ENCODE results near the gene CXCR5. TPM values are rescaled to one million over a fixed set of nuclear protein-coding genes. Genes with fewer than 3 reads are reported as not detected.

CXCR5 gene
- total RNA-seq, 1 donor from 2014 or later, result not detected

DNA sequence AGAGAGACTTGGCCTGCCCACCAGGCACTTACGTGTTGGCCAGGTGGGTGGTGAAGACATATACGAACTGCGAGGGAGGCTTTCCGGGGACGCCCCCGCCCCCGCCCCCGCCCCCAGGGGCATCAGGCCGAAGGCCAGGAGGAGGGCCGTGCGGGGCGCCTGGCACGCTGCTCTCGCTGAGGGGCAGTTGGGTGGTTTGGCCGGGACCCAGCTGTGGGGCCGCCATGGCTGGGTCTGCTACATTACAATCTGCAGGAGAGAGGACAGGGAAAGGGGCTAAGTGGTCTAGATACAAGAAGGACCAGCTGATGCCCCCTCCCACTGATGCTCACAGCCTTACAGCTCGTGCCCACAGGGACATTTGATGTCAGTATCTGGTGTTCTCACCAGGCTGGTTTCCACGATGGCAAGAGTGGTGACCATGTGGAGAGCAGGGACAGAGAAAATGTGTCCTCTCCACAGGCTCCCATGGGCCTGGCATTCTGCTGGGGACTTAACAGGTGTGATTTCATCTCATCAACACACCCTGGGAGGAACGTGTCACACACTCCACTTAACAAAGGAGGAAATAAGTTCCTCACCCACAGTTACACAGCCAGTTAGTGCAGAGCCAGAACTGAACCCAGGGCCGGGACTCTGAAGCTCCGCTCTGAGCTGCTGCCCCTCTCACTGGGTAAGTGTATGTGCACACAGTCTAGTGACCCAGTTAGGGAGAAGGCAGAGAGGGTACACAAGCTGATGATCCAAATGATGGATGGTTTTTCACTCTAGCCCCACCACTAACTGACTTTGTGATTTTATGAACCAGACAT, 19.7 kb downstream of the CXCR5 start:
- H3K9me3 ChIP-seq (ENCODE audit: control insufficient read depth in 3 of 3, low read length in 3 of 3), result no peaks in the 10 kb centered on the region
- H3K36me3 ChIP-seq (ENCODE audit: control insufficient read depth in 3 of 3, insufficient read depth in 3 of 3, low read length in 3 of 3), result peaks cover 58 to 63% (median 61%) of the 10 kb centered on the region in 3 donors
- H3K27ac ChIP-seq (ENCODE audit: low read depth, low read length), result no peak overlapping the region
- H3K9ac ChIP-seq (ENCODE audit: low read depth in 1 of 3, low read length in 3 of 3), result no peak overlapping the region
- H3K4me3 ChIP-seq (ENCODE audit: low read length in 3 of 3), result no peak overlapping the region
- no peaks in the 10 kb centered on the region for H3K27me3 ChIP-seq (ENCODE audit: control insufficient read depth in 3 of 3, insufficient read depth in 3 of 3, low read length in 3 of 3)
- H3K4me1 ChIP-seq (ENCODE audit: control insufficient read depth in 3 of 3, insufficient read depth in 3 of 3, low read length in 3 of 3), result peaks cover 15 to 28% (median 20%) of the 10 kb centered on the region in 3 donors

- Histone ChIP-seq H3K36me3 (ENCODE audit: control insufficient read depth in 3 of 3, insufficient read depth in 3 of 3, low read length in 3 of 3) (peaks cover 28 to 32% (median 29%) of the 10 kb centered on the region in 3 donors), H3K9me3 (ENCODE audit: control insufficient read depth in 3 of 3, low read length in 3 of 3) (no peaks in the 10 kb centered on the region), H3K27me3 (ENCODE audit: control insufficient read depth in 3 of 3, insufficient read depth in 3 of 3, low read length in 3 of 3) (no peaks in the 10 kb centered on the region), H3K27ac (ENCODE audit: low read depth, low read length) (peak overlapping the region; percentile 48), H3K4me1 (ENCODE audit: control insufficient read depth in 3 of 3, insufficient read depth in 3 of 3, low read length in 3 of 3) (peaks cover 47 to 55% (median 54%) of the 10 kb centered on the region in 3 donors), H3K4me3 (ENCODE audit: low read length in 3 of 3) (peak overlapping the region in 1 of 3 donors; percentile 29), H3K9ac (ENCODE audit: low read depth in 1 of 3, low read length in 3 of 3) (peak overlapping the region in 2 of 3 donors; percentile 11 to 81)
Observed at GRCh38 chr11:118907051-118908042, 23.7 kb downstream of the CXCR5 start.

DNA sequence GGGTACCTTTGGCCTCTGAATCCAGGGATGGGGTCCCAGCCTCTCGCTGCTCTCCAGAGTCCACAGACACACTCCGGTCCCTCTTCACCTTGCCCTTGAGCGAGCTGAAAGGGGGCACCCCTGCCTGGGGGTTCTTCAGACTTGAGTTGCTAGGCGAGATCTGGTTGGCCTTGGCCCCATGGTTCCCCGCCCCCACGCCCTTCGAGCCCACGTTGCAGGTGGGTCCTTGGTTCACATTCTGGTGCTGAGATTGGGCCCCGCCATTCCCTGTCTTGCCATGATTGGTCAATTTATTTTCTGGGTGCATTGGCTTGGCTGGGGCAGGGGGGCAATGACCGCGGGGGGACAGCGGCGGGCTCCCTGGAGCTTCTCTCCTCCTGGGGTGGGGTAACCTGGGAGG, 24.6 kb downstream of the CXCR5 start:
- H3K27me3 ChIP-seq (ENCODE audit: control insufficient read depth in 3 of 3, insufficient read depth in 3 of 3, low read length in 3 of 3), result no peaks in the 10 kb centered on the region
- peaks cover 57 to 64% (median 63%) of the 10 kb centered on the region in 3 donors for H3K4me1 ChIP-seq (ENCODE audit: control insufficient read depth in 3 of 3, insufficient read depth in 3 of 3, low read length in 3 of 3)
- H3K36me3 ChIP-seq (ENCODE audit: control insufficient read depth in 3 of 3, insufficient read depth in 3 of 3, low read length in 3 of 3), result peaks cover 24 to 31% (median 26%) of the 10 kb centered on the region in 3 donors
- peak overlapping the region; percentile 99 for H3K27ac ChIP-seq (ENCODE audit: low read depth, low read length)
- H3K9ac ChIP-seq (ENCODE audit: low read depth in 1 of 3, low read length in 3 of 3), result peak overlapping the region in 2 of 3 donors; percentile 65 to 81
- H3K9me3 ChIP-seq (ENCODE audit: control insufficient read depth in 3 of 3, low read length in 3 of 3), result no peaks in the 10 kb centered on the region
- peak overlapping the region in 2 of 3 donors; percentile 4 to 45 for H3K4me3 ChIP-seq (ENCODE audit: low read length in 3 of 3)

DNA sequence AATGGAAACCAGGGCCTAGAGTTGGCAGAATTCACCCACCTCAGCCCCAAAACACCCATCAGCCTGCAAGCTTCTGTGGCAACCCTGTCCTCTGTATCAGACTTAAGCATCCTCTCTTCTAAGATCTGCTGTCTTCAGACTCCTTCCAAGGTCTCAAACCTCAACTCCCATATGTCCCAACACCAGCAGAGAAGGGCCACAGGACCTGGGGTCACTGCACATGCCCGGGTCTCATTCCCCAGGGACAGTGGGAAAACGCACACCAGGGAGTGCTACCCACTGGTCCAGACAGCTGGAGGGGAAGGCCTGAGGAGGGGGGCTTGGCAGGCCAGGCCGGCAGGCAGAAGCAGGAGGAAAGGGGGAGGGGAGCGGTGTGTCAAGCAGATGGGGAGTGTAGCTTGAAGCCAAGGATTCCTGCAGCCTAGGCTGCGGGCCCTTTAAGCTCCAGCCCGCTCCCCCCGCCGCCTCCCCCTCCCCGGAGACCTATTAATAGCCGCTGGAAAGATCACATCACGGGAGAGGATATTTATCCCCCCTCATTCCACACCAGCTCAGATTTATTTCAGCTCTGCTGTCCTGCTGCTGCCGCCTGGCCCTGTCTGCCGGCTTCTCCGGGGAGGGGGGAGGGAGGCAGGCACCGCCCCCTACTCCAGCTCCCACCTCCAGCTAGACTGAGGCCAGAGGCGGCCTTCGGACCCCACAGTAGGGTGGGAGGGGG, 25.4 kb downstream of the CXCR5 start:
- Histone ChIP-seq H3K27ac (ENCODE audit: low read depth, low read length) (peak overlapping the region; percentile 99), H3K4me3 (ENCODE audit: low read length in 3 of 3) (peak overlapping the region; percentile 60 to 73 (median 72)), H3K27me3 (ENCODE audit: control insufficient read depth in 3 of 3, insufficient read depth in 3 of 3, low read length in 3 of 3) (no peaks in the 10 kb centered on the region), H3K4me1 (ENCODE audit: control insufficient read depth in 3 of 3, insufficient read depth in 3 of 3, low read length in 3 of 3) (peaks cover 63 to 71% (median 70%) of the 10 kb centered on the region in 3 donors), H3K9ac (ENCODE audit: low read depth in 1 of 3, low read length in 3 of 3) (peak overlapping the region; percentile 87 to 92 (median 88)), H3K9me3 (ENCODE audit: control insufficient read depth in 3 of 3, low read length in 3 of 3) (no peaks in the 10 kb centered on the region), H3K36me3 (ENCODE audit: control insufficient read depth in 3 of 3, insufficient read depth in 3 of 3, low read length in 3 of 3) (peaks cover 19 to 24% (median 20%) of the 10 kb centered on the region in 3 donors)

DNA sequence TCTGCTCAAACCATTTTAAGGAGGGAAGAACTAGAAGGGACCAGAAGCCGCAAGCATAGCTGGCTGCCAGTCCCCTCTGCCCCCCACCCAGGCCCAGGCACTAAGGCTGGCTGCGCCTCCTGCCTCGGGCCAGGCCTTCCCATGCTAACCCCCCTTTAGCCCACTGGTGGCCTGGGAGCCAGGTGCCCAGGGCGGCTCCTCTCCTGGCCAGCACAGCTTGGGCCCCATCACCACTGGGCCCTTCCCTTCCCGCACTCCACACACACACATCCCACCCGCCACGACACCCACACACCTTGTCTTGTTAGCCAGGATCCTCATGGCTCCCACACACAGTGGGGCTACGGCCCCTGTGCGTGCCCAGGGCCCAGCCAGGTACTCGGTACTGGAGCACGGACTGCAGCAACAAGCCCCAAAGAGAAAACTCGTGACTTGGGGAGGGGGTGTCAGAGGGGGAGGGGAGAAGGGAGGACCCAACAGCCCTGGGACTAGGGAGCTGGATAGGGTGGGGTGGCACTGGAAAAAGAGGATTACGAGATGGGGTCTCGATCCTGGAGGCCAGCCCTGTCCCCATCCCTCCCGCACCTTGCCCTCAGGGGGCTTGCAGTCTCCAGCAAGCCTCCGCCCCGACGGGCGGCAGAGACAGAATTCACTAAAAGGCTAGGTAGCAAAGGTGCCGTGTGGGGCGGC, 26.1 kb downstream of the CXCR5 start:
- Histone ChIP-seq H3K9me3 (ENCODE audit: control insufficient read depth in 3 of 3, low read length in 3 of 3) (no peaks in the 10 kb centered on the region), H3K36me3 (ENCODE audit: control insufficient read depth in 3 of 3, insufficient read depth in 3 of 3, low read length in 3 of 3) (peaks cover 14 to 21% (median 16%) of the 10 kb centered on the region in 3 donors), H3K27me3 (ENCODE audit: control insufficient read depth in 3 of 3, insufficient read depth in 3 of 3, low read length in 3 of 3) (no peaks in the 10 kb centered on the region), H3K4me3 (ENCODE audit: low read length in 3 of 3) (peak overlapping the region; percentile 60 to 73 (median 70)), H3K4me1 (ENCODE audit: control insufficient read depth in 3 of 3, insufficient read depth in 3 of 3, low read length in 3 of 3) (peaks cover 70 to 78% (median 77%) of the 10 kb centered on the region in 3 donors), H3K9ac (ENCODE audit: low read depth in 1 of 3, low read length in 3 of 3) (peak overlapping the region; percentile 87 to 92 (median 88)), H3K27ac (ENCODE audit: low read depth, low read length) (peak overlapping the region; percentile 99)

GRCh38 chr11:118910309-118911112, 26.8 kb downstream of the CXCR5 start:
- no peaks in the 10 kb centered on the region for H3K27me3 ChIP-seq (ENCODE audit: control insufficient read depth in 3 of 3, insufficient read depth in 3 of 3, low read length in 3 of 3)
- peaks cover 12 to 17% (median 14%) of the 10 kb centered on the region in 3 donors for H3K36me3 ChIP-seq (ENCODE audit: control insufficient read depth in 3 of 3, insufficient read depth in 3 of 3, low read length in 3 of 3)
- no peaks in the 10 kb centered on the region for H3K9me3 ChIP-seq (ENCODE audit: control insufficient read depth in 3 of 3, low read length in 3 of 3)
- H3K4me1 ChIP-seq (ENCODE audit: control insufficient read depth in 3 of 3, insufficient read depth in 3 of 3, low read length in 3 of 3), result peaks cover 77 to 85% (median 84%) of the 10 kb centered on the region in 3 donors
- H3K9ac ChIP-seq (ENCODE audit: low read depth in 1 of 3, low read length in 3 of 3), result peak overlapping the region; percentile 87 to 92 (median 88)
- peak overlapping the region; percentile 99 for H3K27ac ChIP-seq (ENCODE audit: low read depth, low read length)
- peak overlapping the region; percentile 60 to 73 (median 70) for H3K4me3 ChIP-seq (ENCODE audit: low read length in 3 of 3)

- peak overlapping the region; percentile 23 to 76 (median 75) for H3K9ac ChIP-seq (ENCODE audit: low read depth in 1 of 3, low read length in 3 of 3)
- peaks cover 85 to 93% (median 92%) of the 10 kb centered on the region in 3 donors for H3K4me1 ChIP-seq (ENCODE audit: control insufficient read depth in 3 of 3, insufficient read depth in 3 of 3, low read length in 3 of 3)
- H3K4me3 ChIP-seq (ENCODE audit: low read length in 3 of 3), result peak overlapping the region; percentile 48 to 54 (median 53)
- no peaks in the 10 kb centered on the region for H3K27me3 ChIP-seq (ENCODE audit: control insufficient read depth in 3 of 3, insufficient read depth in 3 of 3, low read length in 3 of 3)
- H3K36me3 ChIP-seq (ENCODE audit: control insufficient read depth in 3 of 3, insufficient read depth in 3 of 3, low read length in 3 of 3), result peaks cover 6 to 12% (median 10%) of the 10 kb centered on the region in 3 donors
- peak overlapping the region; percentile 99 for H3K27ac ChIP-seq (ENCODE audit: low read depth, low read length)
- H3K9me3 ChIP-seq (ENCODE audit: control insufficient read depth in 3 of 3, low read length in 3 of 3), result no peaks in the 10 kb centered on the region
Observed at GRCh38 chr11:118911113-118911879, 27.6 kb downstream of the CXCR5 start.

All from skeletal muscle tissue (tissue), 4 donors.